Measurements from ENCODE around the gene ACIN1.

The ACIN1 gene

DNA sequence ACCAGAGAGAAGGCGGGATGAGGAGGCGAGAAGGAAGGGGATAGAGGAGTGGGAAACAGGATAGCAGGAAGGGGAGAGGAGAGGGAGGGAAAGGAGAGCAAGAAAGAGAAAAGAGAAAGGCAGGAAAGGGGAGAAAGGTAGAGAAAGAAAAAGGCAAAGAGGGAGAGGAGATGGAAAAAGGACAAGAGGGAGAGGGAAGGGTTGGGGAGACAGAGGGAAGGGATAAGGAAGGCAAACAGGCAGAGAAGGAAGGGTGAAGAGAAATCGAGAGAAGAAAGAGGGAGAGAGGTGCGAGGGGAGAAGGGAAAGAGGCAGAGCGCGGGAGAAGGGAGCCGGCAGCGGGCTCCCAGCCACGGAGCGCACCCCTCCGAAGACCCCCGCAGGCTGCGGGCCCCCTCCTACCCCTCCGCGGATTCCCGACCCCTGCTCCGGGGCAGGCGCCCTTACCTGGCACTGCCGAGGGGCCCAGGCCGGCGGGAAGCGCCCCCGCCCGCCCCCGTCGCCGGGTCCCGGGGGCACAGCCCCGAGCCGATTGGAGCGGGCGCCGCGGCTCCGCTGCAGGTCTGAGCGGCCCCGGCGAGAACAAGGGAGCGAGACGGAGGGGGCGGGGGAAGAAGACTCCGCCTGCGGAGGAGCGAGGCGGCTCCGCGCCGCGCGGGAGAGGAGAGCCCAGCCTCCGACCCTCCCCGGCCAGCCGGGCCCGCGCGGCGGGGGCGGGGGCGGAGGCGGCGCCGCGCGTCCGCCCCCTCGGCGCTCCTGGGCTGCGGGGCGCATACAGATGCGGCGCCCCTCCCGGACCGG lies 37.8 kb downstream of the ACIN1 start, which contains the start of gene CDH24:
CDH24 (minus strand) TSS at position 565 of the 801 bp plus-strand sequence. CDS start 1,787 bp downstream, outside the sequence.
- DNase-seq = no peak

GRCh38 chr14:23056145-23056955 lies 38.6 kb downstream of the ACIN1 start:
- DNase-seq = no peak

- no peak for DNase-seq
Observed at GRCh38 chr14:23055621-23056144, 39.3 kb downstream of the ACIN1 start.

DNA sequence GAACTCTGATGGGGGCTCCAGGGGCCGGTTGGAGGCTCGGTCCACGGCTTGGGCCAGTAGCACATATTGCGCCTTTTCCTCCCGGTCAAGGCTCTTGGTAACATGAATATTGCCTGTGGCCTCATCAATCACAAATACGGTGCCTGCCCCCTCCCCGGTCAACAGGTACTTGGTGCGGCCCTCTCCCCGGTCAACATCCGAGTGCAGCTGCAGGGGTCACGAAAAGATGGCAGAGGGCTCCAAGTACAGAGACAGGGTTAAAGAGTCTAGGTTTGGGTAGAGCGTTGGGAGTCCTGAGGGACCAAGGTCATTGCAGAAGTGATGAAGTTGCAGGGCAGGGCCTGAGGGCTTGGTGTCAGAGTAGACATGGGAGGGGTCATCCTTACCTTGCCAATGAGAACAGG lies 39.8 kb downstream of the ACIN1 start:
- DNase-seq = no peak

DNA sequence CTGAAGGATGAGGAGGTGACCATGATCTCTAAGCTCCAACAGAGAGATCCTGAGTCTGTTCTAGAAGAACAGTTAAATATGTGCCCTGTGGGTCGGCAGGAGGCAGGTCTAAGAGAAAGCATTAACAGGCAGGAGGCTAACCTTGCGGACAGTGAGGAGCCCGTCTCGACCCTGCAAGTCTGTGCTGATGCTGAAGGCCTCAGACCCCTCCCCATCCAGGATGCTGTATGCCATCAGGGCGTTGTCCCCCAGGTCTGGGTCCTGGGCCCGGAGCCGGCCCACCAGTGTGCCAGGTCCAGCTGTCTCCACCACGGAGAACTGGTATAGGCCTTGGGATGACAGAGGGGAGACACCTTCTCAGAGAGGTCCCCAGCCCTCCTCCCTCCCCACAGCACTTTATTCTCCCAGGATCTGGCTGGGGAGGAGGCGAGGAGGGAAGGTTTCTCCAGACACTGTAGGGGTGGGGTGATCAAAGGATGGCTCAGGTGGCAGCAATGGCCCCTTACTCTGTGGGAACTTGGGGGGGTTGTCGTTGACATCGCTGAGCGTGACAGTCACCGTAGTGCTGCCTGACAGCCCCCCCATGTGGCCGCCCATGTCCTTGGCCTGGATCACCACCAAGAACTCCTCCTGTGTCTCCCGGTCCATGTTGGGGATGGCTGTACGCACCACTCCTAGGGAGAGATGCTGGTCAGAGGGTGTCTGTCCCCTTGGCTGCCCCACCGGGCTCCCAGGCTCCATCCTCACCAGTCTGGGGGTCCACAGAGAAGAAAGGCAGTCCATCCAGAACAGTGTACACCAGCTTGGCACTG lies 40.7 kb downstream of the ACIN1 start:
- DNase-seq = no peak

- no peak for DNase-seq
Observed at GRCh38 chr14:23053426-23053825, 41.5 kb downstream of the ACIN1 start.

DNA sequence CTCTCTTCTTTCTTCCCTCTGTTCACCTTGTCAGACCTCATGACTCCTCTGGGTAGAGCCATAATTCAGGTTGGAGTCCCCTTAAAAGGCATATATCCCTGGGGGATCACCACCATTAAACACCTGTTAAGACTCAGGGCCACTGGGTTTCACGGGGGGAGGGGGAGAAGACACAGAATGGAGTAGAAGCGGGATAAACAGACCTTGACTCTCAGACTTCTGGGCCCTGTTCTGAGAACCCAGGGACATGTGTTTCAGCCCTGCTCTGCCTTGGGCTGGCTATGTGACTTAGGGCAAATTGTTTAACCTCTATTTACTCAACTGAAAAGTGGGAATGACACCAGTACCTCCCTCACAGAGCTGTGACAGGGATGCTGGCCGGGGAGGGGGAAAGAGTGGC lies 42.3 kb downstream of the ACIN1 start:
- no peak for DNase-seq

- DNase-seq = no peak
Observed at GRCh38 chr14:23052182-23052623, 42.7 kb downstream of the ACIN1 start.

- no peak for DNase-seq
Observed at GRCh38 chr14:23051141-23052057, 43.5 kb downstream of the ACIN1 start.

DNA sequence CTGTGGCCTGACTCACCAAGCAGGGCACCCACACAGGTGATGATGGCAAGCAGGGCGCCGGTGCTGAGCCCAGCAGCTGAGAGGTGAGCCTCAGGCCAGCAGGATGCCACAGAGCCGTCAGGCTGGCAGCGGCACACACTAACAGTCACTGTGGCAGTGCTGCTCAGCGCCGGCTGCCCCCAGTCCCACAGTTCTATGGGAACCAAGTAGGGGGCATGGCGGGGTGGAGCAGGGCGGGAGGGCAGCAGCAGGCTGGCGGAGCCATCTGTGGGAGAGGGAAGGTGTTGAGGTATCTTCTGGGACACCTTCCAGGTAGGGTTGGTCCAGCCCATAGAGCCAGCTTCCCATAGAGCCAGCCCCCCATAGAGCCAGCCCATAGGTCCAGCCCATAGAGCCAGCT lies 45.9 kb downstream of the ACIN1 start:
- DNase-seq = no peak

DNA sequence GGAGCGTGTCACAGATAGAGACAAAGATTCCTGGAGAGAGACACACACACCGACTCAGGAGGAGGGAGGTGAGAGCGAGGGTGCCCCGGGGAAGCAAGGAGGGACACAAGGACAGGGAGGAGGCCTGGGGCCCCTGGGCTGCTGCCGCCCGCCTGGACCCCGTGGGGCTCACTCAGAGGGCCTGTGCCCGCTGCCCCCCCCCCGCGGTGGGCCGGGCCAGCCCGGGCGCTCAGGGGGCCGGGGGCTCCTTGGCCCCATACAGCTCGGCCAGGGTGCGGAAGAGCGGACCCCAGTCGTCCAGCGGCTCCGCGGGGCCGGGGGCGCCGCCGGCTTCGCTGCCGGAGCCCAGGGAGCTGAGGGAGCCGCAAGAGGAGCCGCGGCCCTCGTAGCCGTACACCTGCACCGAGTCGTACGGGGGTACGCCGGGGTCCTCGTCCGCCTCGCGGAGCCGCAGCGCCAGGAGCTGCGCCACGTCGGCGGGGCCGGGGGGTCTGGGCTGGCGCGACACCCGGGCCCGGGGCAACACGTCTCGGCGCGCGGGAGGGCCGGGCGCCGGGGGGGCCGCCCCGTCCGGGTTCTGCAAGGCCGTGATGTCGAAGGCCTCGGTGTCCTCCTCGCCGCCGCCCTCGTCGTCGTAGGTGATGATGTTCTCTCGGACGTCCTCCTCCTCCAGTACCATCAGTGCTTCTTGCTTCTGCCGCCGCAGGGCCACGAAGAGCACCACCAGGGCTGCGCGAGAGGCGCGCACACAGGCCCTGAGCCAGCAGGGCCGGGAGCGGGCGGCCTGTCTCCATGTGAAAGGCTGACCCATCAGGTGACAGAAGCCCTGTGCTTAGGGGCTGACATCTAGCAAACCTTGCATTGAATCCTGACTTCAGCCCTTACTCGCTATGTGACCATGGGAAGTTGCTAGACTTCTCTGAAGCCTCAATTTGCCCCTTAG lies 46.9 kb downstream of the ACIN1 start:
- DNase-seq = no peak

DNA sequence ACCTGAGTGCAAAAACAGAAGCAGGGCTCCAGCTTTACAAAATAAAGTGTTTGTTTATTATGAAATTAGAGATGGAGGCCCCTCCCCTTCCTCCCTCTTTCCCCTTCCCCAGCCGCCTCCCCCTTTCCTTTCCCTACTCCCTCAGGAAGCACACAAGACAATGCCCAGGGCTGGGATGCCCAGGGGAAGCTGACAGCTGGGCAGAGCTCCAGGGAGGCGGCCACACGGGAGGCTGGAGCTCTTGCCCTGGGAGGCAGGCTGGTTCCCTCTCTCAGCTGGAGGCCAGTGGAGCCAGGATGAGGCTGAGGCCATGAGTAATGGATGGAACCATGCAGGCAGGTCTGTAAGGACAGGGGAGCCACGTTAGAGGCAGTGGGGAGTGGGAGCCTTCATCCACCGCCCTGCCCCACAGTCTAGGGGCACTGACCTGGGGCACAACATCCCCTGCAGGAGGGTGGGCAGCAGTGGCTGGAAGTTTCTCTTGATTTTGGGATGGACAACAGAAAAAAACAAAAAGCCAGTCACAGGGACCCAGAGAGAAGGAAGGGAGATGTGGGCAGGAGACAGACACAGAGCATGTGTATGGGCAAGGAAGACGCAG lies 47.8 kb downstream of the ACIN1 start:
- no peak for DNase-seq

GRCh38 chr14:23045419-23046357 lies 49.2 kb downstream of the ACIN1 start:
- no peak for DNase-seq

DNA sequence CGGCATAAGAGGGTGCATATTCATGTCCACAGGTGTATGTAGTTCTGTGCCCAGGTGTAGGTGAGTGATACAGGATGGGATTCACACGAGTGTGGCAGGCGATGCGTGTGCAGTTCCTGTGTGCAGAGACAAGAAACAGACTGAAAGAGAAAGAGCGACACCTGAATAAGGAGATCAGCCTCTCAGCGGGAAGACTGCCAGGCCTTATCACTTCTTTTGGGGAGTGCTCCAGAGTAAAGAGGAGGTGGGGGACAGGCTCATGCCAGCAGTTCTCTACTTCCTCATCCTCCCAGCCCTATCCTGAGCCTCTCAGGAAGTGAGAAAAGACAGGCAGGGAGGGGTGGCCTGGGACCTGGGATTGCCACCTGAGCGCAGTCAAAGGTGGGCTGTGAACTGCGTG lies 50.1 kb downstream of the ACIN1 start:
- DNase-seq = no peak

GRCh38 chr14:23043754-23044153 lies 51.2 kb downstream of the ACIN1 start:
- DNase-seq = no peak

GRCh38 chr14:23043145-23043544 lies 51.8 kb downstream of the ACIN1 start:
- DNase-seq = no peak

GRCh38 chr14:23042162-23042965 lies 52.6 kb downstream of the ACIN1 start, which contains the start of gene PSMB11:
Gene PSMB11, plus strand, starts transcription at chr14:23042212. Its CDS starts 14 bp downstream, at chr14:23042226.
- no peak for DNase-seq

DNA sequence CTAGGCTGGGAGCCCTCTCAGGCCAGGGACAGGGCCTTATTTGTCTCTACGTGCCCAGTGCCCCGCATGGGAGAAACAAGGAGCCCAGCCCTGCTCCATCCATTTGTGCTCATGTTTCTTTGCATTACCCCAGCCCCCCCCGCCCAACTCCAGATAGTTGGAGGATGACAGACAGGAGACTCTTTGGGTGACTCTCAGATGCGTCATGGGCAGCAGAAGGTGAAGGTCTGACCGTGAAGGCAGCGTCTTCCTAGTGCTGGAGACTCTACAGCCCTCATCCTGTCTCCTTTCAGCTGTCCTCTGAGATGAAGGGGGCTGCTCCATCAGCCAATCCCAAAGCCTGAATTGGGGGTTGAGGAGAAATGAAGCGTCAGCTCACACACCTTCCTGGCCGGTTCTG lies 53.2 kb downstream of the ACIN1 start:
- no peak for DNase-seq
